Measurements from ENCODE around the gene ZNF438. TPM values are rescaled to one million over a fixed set of nuclear protein-coding genes. Genes with fewer than 3 reads are reported as not detected.

Gene ZNF438
- 1 to 10 TPM; 2.7 to 4.3 TPM for total RNA-seq

- no peaks in the 10 kb centered on the region for H3K4me1 ChIP-seq
- peak within 1 kb of the TSS; percentile 95 for H3K27ac ChIP-seq
- peak within 1 kb of the TSS; percentile 83 to 86 for H3K9ac ChIP-seq (ENCODE audit: low read depth in 2 of 2, low read length in 2 of 2)
- H3K27me3 ChIP-seq: no peaks in the 10 kb centered on the region
- DNase-seq: peak; percentile 93
- H3K36me3 ChIP-seq: no peaks in the 10 kb centered on the region
- peak; percentile 56 for TF ChIP-seq CTCF (IDR thresholded peaks at IDR 0.05)
- H3K9me3 ChIP-seq: no peaks in the 10 kb centered on the region
- intact Hi-C loops (cut with DNase I): loop anchor here (10.0 kb wide), 1 partner anchor 247 kb away; no protein-coding TSS in a partner anchor
- H3K4me3 ChIP-seq: peak within 1 kb of the TSS; percentile 47
Observed at GRCh38 chr10:31031558-31032257, at the start of gene ZNF438. ZNF438 (minus strand) TSS chr10:31031865; CDS start chr10:30877034, 154,831 bp downstream.

GRCh38 chr10:31076610-31076988 lies 44.9 kb upstream of the ZNF438 start:
- Histone ChIP-seq H3K9ac (ENCODE audit: low read depth in 2 of 2, low read length in 2 of 2) (no peak overlapping the region), H3K27ac (no peak overlapping the region), H3K4me3 (no peak overlapping the region), H3K4me1 (no peaks in the 10 kb centered on the region), H3K36me3 (no peaks in the 10 kb centered on the region), H3K27me3 (no peaks in the 10 kb centered on the region), H3K9me3 (no peaks in the 10 kb centered on the region)
- no peak for DNase-seq
- intact Hi-C loops (cut with DNase I): no loop called here
- TF ChIP-seq CTCF (IDR thresholded peaks at IDR 0.05): no peak

- no peaks in the 10 kb centered on the region for H3K27me3 ChIP-seq
- H3K27ac ChIP-seq: no peak overlapping the region
- H3K36me3 ChIP-seq: no peaks in the 10 kb centered on the region
- TF ChIP-seq CTCF (IDR thresholded peaks at IDR 0.05): no peak
- intact Hi-C loops (cut with DNase I): no loop called here
- H3K4me1 ChIP-seq: no peaks in the 10 kb centered on the region
- no peaks in the 10 kb centered on the region for H3K9me3 ChIP-seq
- H3K4me3 ChIP-seq: no peak overlapping the region
- H3K9ac ChIP-seq (ENCODE audit: low read depth in 2 of 2, low read length in 2 of 2): no peak overlapping the region
- DNase-seq: no peak
Observed at GRCh38 chr10:31075881-31076609, 44.4 kb upstream of the ZNF438 start.

GRCh38 chr10:31075434-31075833 lies 43.8 kb upstream of the ZNF438 start:
- TF ChIP-seq CTCF (IDR thresholded peaks at IDR 0.05): no peak
- no peak overlapping the region for H3K9ac ChIP-seq (ENCODE audit: low read depth in 2 of 2, low read length in 2 of 2)
- no peak overlapping the region for H3K4me3 ChIP-seq
- no peak for DNase-seq
- intact Hi-C loops (cut with DNase I): no loop called here
- no peak overlapping the region for H3K27ac ChIP-seq
- H3K4me1 ChIP-seq: no peaks in the 10 kb centered on the region
- no peaks in the 10 kb centered on the region for H3K27me3 ChIP-seq
- no peaks in the 10 kb centered on the region for H3K9me3 ChIP-seq
- H3K36me3 ChIP-seq: no peaks in the 10 kb centered on the region

GRCh38 chr10:31074722-31075086 lies 43.0 kb upstream of the ZNF438 start:
- no peaks in the 10 kb centered on the region for H3K9me3 ChIP-seq
- no peaks in the 10 kb centered on the region for H3K4me1 ChIP-seq
- H3K27ac ChIP-seq: no peak overlapping the region
- H3K27me3 ChIP-seq: no peaks in the 10 kb centered on the region
- intact Hi-C loops (cut with DNase I): no loop called here
- H3K4me3 ChIP-seq: no peak overlapping the region
- no peak overlapping the region for H3K9ac ChIP-seq (ENCODE audit: low read depth in 2 of 2, low read length in 2 of 2)
- TF ChIP-seq CTCF (IDR thresholded peaks at IDR 0.05): no peak
- H3K36me3 ChIP-seq: no peaks in the 10 kb centered on the region
- DNase-seq: no peak
